ENCODE measurements around the gene CKS2. TPM values are rescaled to one million over a fixed set of nuclear protein-coding genes. Genes with fewer than 3 reads are reported as not detected.

The CKS2 gene
- total and polyA plus RNA-seq, 2 of the 8 experiments (the other 6 are each of a cell fraction or from before 2014, with no cell fraction given), result 337 to 689 TPM

GRCh38 chr9:89353989-89354388 lies 43.0 kb downstream of the CKS2 start:
- Histone ChIP-seq H3K79me2 (ENCODE audit: control insufficient read depth in 1 of 2, insufficient read depth in 2 of 2, low read length in 2 of 2) (no peaks in the 10 kb centered on the region), H3K36me3 (ENCODE audit: control insufficient read depth in 2 of 4, insufficient read depth in 4 of 4, low read length in 3 of 4) (peaks cover 57 to 96% (median 81%) of the 10 kb centered on the region in 4 experiments), H2BK12ac (ENCODE audit: low read depth, low read length) (no peak overlapping the region), H3K4me3 (ENCODE audit: extremely low read depth in 1 of 4, insufficient read depth in 2 of 4, low read depth in 3 of 4, low read length in 4 of 4) (no peak overlapping the region), H2BK20ac (ENCODE audit: low read length) (no peak overlapping the region), H3K4me1 (replicated peaks in 1 of 4; ENCODE audit: control insufficient read depth in 3 of 4, insufficient read depth in 4 of 4, low read length in 3 of 4) (no peaks in the 10 kb centered on the region), H4K20me1 (replicated peaks in 1 of 2; ENCODE audit: control insufficient read depth in 1 of 2, insufficient read depth in 2 of 2, low read length in 2 of 2) (peaks cover 6 to 17% of the 10 kb centered on the region in 2 experiments), H3K18ac (ENCODE audit: extremely low read depth, low read length) (no peak overlapping the region), H2BK15ac (ENCODE audit: low read length) (no peak overlapping the region), H4K91ac (replicated peaks; ENCODE audit: insufficient read length, low read length) (no peak overlapping the region), H4K5ac (ENCODE audit: insufficient read length, low read depth, low read length) (no peak overlapping the region), H3K23me2 (ENCODE audit: low read depth, low read length) (no peaks in the 10 kb centered on the region), H3K9me3 (ENCODE audit: insufficient read depth in 2 of 2, low read depth in 1 of 2, low read length in 1 of 2) (no peaks in the 10 kb centered on the region), H3K79me1 (ENCODE audit: low read depth, low read length) (peaks cover 2% of the 10 kb centered on the region; the same call in 1 of the 2 replicates), H2BK120ac (replicated peaks; ENCODE audit: low read depth, low read length) (no peak overlapping the region), H3K14ac (ENCODE audit: insufficient read length) (no peak overlapping the region), H3K56ac (replicated peaks; ENCODE audit: insufficient read length, low read depth, low read length) (no peak overlapping the region), H3K27ac (ENCODE audit: low read depth, low read length) (no peak overlapping the region), H3K23ac (ENCODE audit: insufficient read length) (no peak overlapping the region), H2BK5ac (ENCODE audit: low read depth, low read length) (no peak overlapping the region), H3K9ac (replicated peaks in 1 of 4; ENCODE audit: extremely low read depth in 1 of 4, low read depth in 3 of 4, low read length in 3 of 4) (no peak overlapping the region; a peak in 1 of 7 replicates), H4K8ac (ENCODE audit: extremely low read depth, insufficient read depth, low read length) (no peak overlapping the region), H2AK5ac (ENCODE audit: low read depth, low read length) (no peak overlapping the region), H3K27me3 (replicated peaks in 1 of 4; ENCODE audit: control insufficient read depth in 3 of 4, extremely low read depth in 1 of 4, insufficient read depth in 3 of 4, low read length in 3 of 4) (no peaks in the 10 kb centered on the region), H3K4ac (replicated peaks; ENCODE audit: insufficient read length, low read depth, low read length) (no peak overlapping the region), H3K4me2 (ENCODE audit: insufficient read depth in 1 of 2, low read depth in 2 of 2, low read length in 2 of 2) (no peak overlapping the region), H2AFZ (ENCODE audit: low read length) (no peak overlapping the region)
- 91% methylated on average over 3 of the region's 3 CpGs; no CpG with 5 or more reads in 1 of the 2 experiments for WGBS, 2 experiments (ENCODE audit: extremely low coverage in 1 of 2, insufficient coverage in 1 of 2, insufficient read length in 1 of 2, insufficient replicate concordance in 2 of 2, low coverage in 1 of 2, low lambda C conversion rate in 2 of 2, missing lambda C conversion rate in 1 of 2)
- FAIRE-seq, result no peak
- no peak for DNase-seq (ENCODE audit: low read depth in 1 of 2, low spot score in 2 of 2)
- TF ChIP-seq CBX5 (IDR thresholded peaks at IDR 0.05; ENCODE audit: low read depth, low read length) (no peak), KDM5A (IDR thresholded peaks at IDR 0.05; ENCODE audit: low read length) (no peak), TEAD4 (IDR thresholded peaks at IDR 0.05; ENCODE audit: low read depth, low read length) (no peak), FOSL1 (IDR thresholded peaks at IDR 0.05; ENCODE audit: insufficient read depth, low read depth, low read length) (no peak), KDM1A (IDR thresholded peaks at IDR 0.05; ENCODE audit: borderline replicate concordance, low read length) (no peak), TBP (IDR thresholded peaks at IDR 0.05; ENCODE audit: low read depth, low read length) (no peak), CHD2 (IDR thresholded peaks at IDR 0.05; ENCODE audit: low read length) (no peak)
- CTCF ChIA-PET (ENCODE audit: partially characterized antibody), result interaction anchor here (0.7 to 1.3 kb wide), 2 partner anchors 10 to 44 kb away, joined by 3 read pairs; no protein-coding TSS in a partner anchor
- POLR2A ChIA-PET (ENCODE audit: partially characterized antibody), result interaction anchor here (1.3 kb wide), 1 partner anchor 11 kb away, joined by 4 read pairs; no protein-coding TSS in a partner anchor

Data from H1 (cell line).